B cell (primary cell): ENCODE results near the gene HIC1. TPM values are rescaled to one million over a fixed set of nuclear protein-coding genes. Genes with fewer than 3 reads are reported as not detected.

Source experiments
- ATAC-seq: fragments of 200-7000 bp; cut with Tn5 transposase; one replicate; pipeline ENCODE4 v1.10.0; 2021; ENCODE audit warnings: low read depth, mild to moderate bottlenecking, moderate number of reproducible peaks, moderate library complexity
- CTCF ChIA-PET: fragments of 350-600 bp; sonication (Branson Sonifier 250); formaldehyde crosslinking; loops from one replicate; lab custom pipeline; 2021; ENCODE audit warnings: antibody characterized with exemption, inconsistent platforms; lab: Charles Lee
- POLR2A ChIA-PET: fragments of 350-600 bp; sonication (Branson Sonifier 250); formaldehyde crosslinking; loops from one replicate; lab custom pipeline; 2021; ENCODE audit warnings: antibody characterized with exemption; lab: Charles Lee
- DNase-seq: peaks from one replicate; pipeline ENCODE4 v3.0.0; 2013
- H2AFZ ChIP-seq: 2 replicates; pipeline ENCODE4 v1.6.1; 2012; ENCODE audit warnings: mild to moderate bottlenecking, low read depth, low read length; ENCODE audit not compliant: insufficient read depth, poor library complexity, severe bottlenecking
- H3K27ac ChIP-seq, 2 donors: 1 replicate in 1 of 2; 2 replicates in 1 of 2; pipeline ENCODE4 v1.5.1; 2012 to 2013; ENCODE audit warnings: low read length in 2 of 2, mild to moderate bottlenecking in 2 of 2, moderate library complexity in 1 of 2
- H3K27me3 ChIP-seq, 4 experiments: fragments of 200-600 bp in 1 of 4; sonication (generic) in 1 of 4; replicated peaks in 1 of 4; 1 replicate in 2 of 4; 2 replicates in 2 of 4; pipeline versions ENCODE4 v1.6.1 to v1.7.0; 2013 to 2016; ENCODE audit warnings: low read length in 3 of 4, mild to moderate bottlenecking in 2 of 4, mixed read lengths in 1 of 4, moderate library complexity in 1 of 4; ENCODE audit not compliant: insufficient read depth in 4 of 4, control insufficient read depth in 3 of 4; ENCODE audit errors: control extremely low read depth in 1 of 4
- H3K36me3 ChIP-seq, 2 experiments: replicated peaks in 1 of 2; 1 replicate in 1 of 2; 2 replicates in 1 of 2; pipeline versions ENCODE4 v1.6.1 to v1.7.1; 2013; ENCODE audit warnings: low read length in 1 of 2; ENCODE audit not compliant: insufficient read depth in 2 of 2, control insufficient read depth in 1 of 2; ENCODE audit errors: control extremely low read depth in 1 of 2, extremely low read depth in 1 of 2
- H3K4me1 ChIP-seq, 2 donors: fragments of 200-600 bp in 1 of 2; sonication (generic) in 1 of 2; 1 replicate in 1 of 2; 2 replicates in 1 of 2; pipeline versions ENCODE4 v1.5.1 to v1.6.1; 2013 to 2017; ENCODE audit warnings: low read length in 2 of 2; ENCODE audit not compliant: control insufficient read depth in 2 of 2, insufficient read depth in 2 of 2
- H3K4me2 ChIP-seq: replicated peaks from 2 replicates; pipeline ENCODE3; 2012; ENCODE audit warnings: mild to moderate bottlenecking, low read depth, low read length; ENCODE audit not compliant: poor library complexity, severe bottlenecking
- H3K4me3 ChIP-seq, 5 experiments: fragments of 200-600 bp in 1 of 5; sonication (generic) in 1 of 5; 1 replicate in 3 of 5; 2 replicates in 2 of 5; pipeline versions ENCODE4 v1.5.1 to v1.7.0; 2011 to 2016; ENCODE audit warnings: low read length in 4 of 5, mild to moderate bottlenecking in 4 of 5, low read depth in 2 of 5, control low read depth in 1 of 5, moderate library complexity in 1 of 5; ENCODE audit not compliant: insufficient read depth in 1 of 5; ENCODE audit errors: control extremely low read depth in 1 of 5, extremely low read depth in 1 of 5
- H3K79me2 ChIP-seq: fragments of 200-600 bp; sonication (generic); one replicate; pipeline ENCODE4 v1.6.0; 2016; ENCODE audit warnings: low read length; ENCODE audit not compliant: control insufficient read depth, insufficient read depth
- H3K9ac ChIP-seq: fragments of 200-600 bp; sonication (generic); 2 replicates; pipeline ENCODE4 v1.6.1; 2017; ENCODE audit warnings: mild to moderate bottlenecking, low read length, moderate library complexity
- H3K9me3 ChIP-seq, 3 donors: one replicate each; pipeline versions ENCODE4 v1.6.1 to v1.7.1; 2013; ENCODE audit warnings: low read length in 2 of 3; ENCODE audit not compliant: control insufficient read depth in 2 of 3, insufficient read depth in 1 of 3; ENCODE audit errors: control extremely low read depth in 1 of 3
- H4K20me1 ChIP-seq: 2 replicates; pipeline ENCODE4 v1.6.0; 2012; ENCODE audit warnings: mild to moderate bottlenecking, low read length; ENCODE audit not compliant: insufficient read depth, control insufficient read depth, poor library complexity, severe bottlenecking
- H3K27ac Mint-ChIP-seq: one replicate; pipeline ENCODE4 v1.8.0; 2021; ENCODE audit warnings: mixed read lengths
- H3K27me3 Mint-ChIP-seq: one replicate; pipeline ENCODE4 v1.8.0; 2021; ENCODE audit warnings: mixed read lengths
- H3K4me1 Mint-ChIP-seq: one replicate; pipeline ENCODE4 v1.8.0; 2021; ENCODE audit warnings: mixed read lengths
- H3K4me3 Mint-ChIP-seq: one replicate; pipeline ENCODE4 v1.8.0; 2021; ENCODE audit warnings: mixed read lengths
- H3K9me3 Mint-ChIP-seq: one replicate; pipeline ENCODE4 v1.8.0; 2022; ENCODE audit warnings: mixed read lengths; ENCODE audit not compliant: insufficient read depth
- EZH2 ChIP-seq: IDR thresholded peaks from 2 replicates; pipeline ENCODE4 v1.6.1; 2012; ENCODE audit warnings: borderline replicate concordance, low read depth, mild to moderate bottlenecking, moderate library complexity, low read length; ENCODE audit not compliant: insufficient read depth, poor library complexity, severe bottlenecking
- whole genome bisulfite sequencing: methylation state at CpG from one replicate; pipeline ENCODE4 v1.1.5; 2013; ENCODE audit warnings: missing lambda C conversion rate; ENCODE audit not compliant: insufficient coverage; 5-methylcytosine and 5-hydroxymethylcytosine counted together
- intact Hi-C: fragments of 100-400 bp; cut with micrococcal nuclease; formaldehyde crosslinking; loops from one replicate; pipeline ENCODE4 v1.10.0; 2022
- polyA plus RNA-seq: library from polyadenylated mRNA; depleted of rRNA; stranded (reverse); fragments of >200 nt; gene quantifications from 2 replicates; pipeline ENCODE4 v1.2.3, GENCODE V29; 2012
- total RNA-seq, 2 donors: library from RNA; stranded (reverse); fragments of 120-200 nt in 1 of 2; gene quantifications; 1 replicate in 1 of 2; 2 replicates in 1 of 2; pipeline versions ENCODE4 v1.2.3 to v1.2.4, GENCODE V29; 2013 to 2022
- TF ChIP-seq, protein P1 (sequence below): fragments of 200-600 bp; IDR thresholded peaks from one replicate; pipeline ENCODE4 v1.8.0; 2022; ENCODE audit warnings: antibody characterized with exemption, mild to moderate bottlenecking

The HIC1 gene
- total and polyA plus RNA-seq, 2 donors (not counting 1 experiment from before 2014, with no cell fraction given): 0.46 to 1.9 TPM

DNA sequence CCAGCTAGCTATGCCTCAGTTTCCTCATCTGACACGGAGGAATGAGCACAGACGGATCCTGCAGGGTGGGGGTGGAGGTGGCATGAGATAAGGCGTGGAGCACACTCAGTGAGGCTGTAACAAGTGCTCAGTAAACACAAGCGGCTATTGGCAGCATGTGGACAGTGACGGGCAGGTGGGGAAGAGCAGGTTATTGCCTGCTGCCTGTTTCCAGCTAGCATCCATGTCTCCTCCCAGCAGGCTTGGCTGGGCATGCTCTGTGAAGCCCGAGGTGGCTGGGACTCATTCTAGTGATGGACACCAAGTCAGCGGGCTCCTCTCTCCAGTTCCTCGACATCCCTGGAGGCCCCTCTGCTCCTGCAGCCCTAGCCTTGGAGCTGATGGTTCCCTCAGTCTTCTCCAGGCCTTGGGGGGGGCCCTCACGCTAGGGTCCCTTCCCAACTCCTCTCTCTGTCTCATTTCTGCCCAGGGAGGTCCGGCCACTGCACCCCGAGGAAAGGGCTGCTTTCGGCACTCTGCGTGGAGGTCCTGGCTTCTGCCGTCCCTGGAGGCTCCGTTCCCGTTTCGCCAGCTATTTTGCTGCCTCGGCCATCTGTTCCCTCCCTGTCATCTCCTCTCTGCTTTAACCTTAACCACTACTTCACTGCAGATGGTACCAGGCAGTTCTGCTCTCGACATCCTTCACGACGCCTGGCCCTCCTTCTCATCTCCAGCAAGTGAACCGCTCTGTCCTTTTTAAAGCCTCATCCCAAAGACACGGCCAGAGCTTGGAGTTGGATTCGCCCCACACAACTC, 36.0 kb upstream of the HIC1 start:
- Histone ChIP-seq H3K79me2 (no peaks in the 10 kb centered on the region), H4K20me1 (no peaks in the 10 kb centered on the region), H3K4me2 (no peak overlapping the region), H3K4me3 (no peak overlapping the region), H3K9ac (no peak overlapping the region), H3K36me3 (no peaks in the 10 kb centered on the region), H3K27ac (no peak overlapping the region), H3K4me1 (peaks cover 14 to 21% of the 10 kb centered on the region in 2 donors), H3K27me3 (peaks cover 0 to 32% (median 9%) of the 10 kb centered on the region in 4 experiments), H3K9me3 (peaks cover 0 to 4% (median 0%) of the 10 kb centered on the region in 3 donors), H2AFZ (no peak overlapping the region)
- Mint-ChIP-seq H3K4me1 (peaks cover 12% of the 10 kb centered on the region), H3K27ac (no peak overlapping the region), H3K9me3 (no peaks in the 10 kb centered on the region), H3K4me3 (no peak overlapping the region), H3K27me3 (peaks cover 58% of the 10 kb centered on the region)
- ATAC-seq (no peak), DNase-seq (no peak)
- POLR2A ChIA-PET: interaction anchor here (0.6 kb wide), 1 partner anchor 28 kb away, joined by 5 read pairs; no protein-coding TSS in a partner anchor
- TF ChIP-seq, protein P1, sequence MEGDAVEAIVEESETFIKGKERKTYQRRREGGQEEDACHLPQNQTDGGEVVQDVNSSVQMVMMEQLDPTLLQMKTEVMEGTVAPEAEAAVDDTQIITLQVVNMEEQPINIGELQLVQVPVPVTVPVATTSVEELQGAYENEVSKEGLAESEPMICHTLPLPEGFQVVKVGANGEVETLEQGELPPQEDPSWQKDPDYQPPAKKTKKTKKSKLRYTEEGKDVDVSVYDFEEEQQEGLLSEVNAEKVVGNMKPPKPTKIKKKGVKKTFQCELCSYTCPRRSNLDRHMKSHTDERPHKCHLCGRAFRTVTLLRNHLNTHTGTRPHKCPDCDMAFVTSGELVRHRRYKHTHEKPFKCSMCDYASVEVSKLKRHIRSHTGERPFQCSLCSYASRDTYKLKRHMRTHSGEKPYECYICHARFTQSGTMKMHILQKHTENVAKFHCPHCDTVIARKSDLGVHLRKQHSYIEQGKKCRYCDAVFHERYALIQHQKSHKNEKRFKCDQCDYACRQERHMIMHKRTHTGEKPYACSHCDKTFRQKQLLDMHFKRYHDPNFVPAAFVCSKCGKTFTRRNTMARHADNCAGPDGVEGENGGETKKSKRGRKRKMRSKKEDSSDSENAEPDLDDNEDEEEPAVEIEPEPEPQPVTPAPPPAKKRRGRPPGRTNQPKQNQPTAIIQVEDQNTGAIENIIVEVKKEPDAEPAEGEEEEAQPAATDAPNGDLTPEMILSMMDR: no peak
- no peak for TF ChIP-seq EZH2
- intact Hi-C loops: no loop called here
- CTCF ChIA-PET: no interaction called here
- WGBS: 89% methylated on average over 24 of the region's 24 CpGs

DNA sequence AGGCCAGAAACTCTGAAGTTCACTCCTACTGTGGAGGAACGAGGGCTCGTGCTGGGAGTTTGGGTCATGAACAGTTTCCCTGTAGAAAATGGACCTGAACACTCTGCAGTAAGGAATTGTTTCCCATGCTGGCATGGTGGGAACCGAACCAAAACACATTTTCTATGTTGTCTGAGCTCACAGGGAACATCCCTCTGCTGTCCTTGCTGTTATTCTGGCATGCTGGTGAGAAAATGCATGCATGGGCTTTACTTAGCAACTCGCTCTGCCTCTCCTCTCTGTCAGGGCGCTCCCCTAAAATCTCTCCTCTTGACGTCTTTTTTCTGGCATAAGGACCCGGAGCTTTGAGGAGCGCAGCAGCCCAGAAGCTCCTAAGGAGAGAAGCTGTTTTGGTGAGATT, 35.2 kb upstream of the HIC1 start:
- Histone ChIP-seq H3K9ac (no peak overlapping the region), H2AFZ (no peak overlapping the region), H3K79me2 (no peaks in the 10 kb centered on the region), H3K9me3 (peaks cover 0 to 4% (median 0%) of the 10 kb centered on the region in 3 donors), H3K27me3 (peaks cover 0 to 38% (median 13%) of the 10 kb centered on the region in 4 experiments), H4K20me1 (peaks cover 7% of the 10 kb centered on the region), H3K27ac (no peak overlapping the region), H3K36me3 (no peaks in the 10 kb centered on the region), H3K4me3 (no peak overlapping the region), H3K4me2 (no peak overlapping the region), H3K4me1 (peaks cover 23 to 29% of the 10 kb centered on the region in 2 donors)
- Mint-ChIP-seq H3K4me3 (no peak overlapping the region), H3K4me1 (peaks cover 14% of the 10 kb centered on the region), H3K9me3 (no peaks in the 10 kb centered on the region), H3K27me3 (peaks cover 54% of the 10 kb centered on the region), H3K27ac (no peak overlapping the region)
- DNase-seq: no peak
- no peak for TF ChIP-seq EZH2
- TF ChIP-seq, protein P1: no peak
- CTCF ChIA-PET: interaction anchor here (1.5 kb wide), 1 partner anchor 225 kb away, joined by 7 read pairs; no protein-coding TSS in a partner anchor
- ATAC-seq: no peak
- intact Hi-C loops: no loop called here
- POLR2A ChIA-PET: no interaction called here
- 92% methylated on average over 6 of the region's 8 CpGs for WGBS
